Measurements from ENCODE around the gene ARSI. TPM values are rescaled to one million over a fixed set of nuclear protein-coding genes. Genes with fewer than 3 reads are reported as not detected.

Gene ARSI
- total RNA-seq, 3 donors from 2014 or later, result 0.41 to 1.6 (median 0.63) TPM

DNA sequence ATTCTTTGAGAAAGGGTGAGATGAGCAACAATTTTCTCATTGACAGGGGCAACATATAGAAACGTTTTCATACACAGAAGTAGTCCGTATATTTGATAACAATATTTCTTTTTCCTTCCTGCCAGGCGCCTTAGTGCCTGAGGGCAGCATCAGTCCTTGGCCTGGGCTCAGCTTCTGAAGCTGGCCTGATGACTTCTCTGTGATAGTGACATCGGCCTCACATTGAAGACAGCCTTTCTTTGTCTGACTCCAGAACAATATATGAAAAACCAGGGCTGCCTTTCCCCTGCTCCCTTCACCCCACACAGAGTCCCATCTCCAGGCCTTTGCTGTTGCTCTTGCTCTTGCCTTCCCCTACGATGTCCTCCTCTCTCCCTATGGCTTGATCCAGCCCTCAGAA is 30.7 kb upstream of the ARSI start:
- TF ChIP-seq, protein P1, sequence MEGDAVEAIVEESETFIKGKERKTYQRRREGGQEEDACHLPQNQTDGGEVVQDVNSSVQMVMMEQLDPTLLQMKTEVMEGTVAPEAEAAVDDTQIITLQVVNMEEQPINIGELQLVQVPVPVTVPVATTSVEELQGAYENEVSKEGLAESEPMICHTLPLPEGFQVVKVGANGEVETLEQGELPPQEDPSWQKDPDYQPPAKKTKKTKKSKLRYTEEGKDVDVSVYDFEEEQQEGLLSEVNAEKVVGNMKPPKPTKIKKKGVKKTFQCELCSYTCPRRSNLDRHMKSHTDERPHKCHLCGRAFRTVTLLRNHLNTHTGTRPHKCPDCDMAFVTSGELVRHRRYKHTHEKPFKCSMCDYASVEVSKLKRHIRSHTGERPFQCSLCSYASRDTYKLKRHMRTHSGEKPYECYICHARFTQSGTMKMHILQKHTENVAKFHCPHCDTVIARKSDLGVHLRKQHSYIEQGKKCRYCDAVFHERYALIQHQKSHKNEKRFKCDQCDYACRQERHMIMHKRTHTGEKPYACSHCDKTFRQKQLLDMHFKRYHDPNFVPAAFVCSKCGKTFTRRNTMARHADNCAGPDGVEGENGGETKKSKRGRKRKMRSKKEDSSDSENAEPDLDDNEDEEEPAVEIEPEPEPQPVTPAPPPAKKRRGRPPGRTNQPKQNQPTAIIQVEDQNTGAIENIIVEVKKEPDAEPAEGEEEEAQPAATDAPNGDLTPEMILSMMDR (IDR thresholded peaks at IDR 0.05), result no peak
- intact Hi-C loops (cut with DNase I, micrococcal nuclease), result no loop called here
- DNase-seq (no peak), ATAC-seq (no peak)
- no peaks in the 10 kb centered on the region for H3K9me3 ChIP-seq
- no peaks in the 10 kb centered on the region for H3K36me3 ChIP-seq (ENCODE audit: low read depth)
- no peaks in the 10 kb centered on the region for H3K4me1 ChIP-seq (ENCODE audit: low read depth)
- no peak overlapping the region for H3K4me3 ChIP-seq

GRCh38 chr5:150329881-150330876 is 27.5 kb upstream of the ARSI start:
- no peak overlapping the region for H3K4me3 ChIP-seq
- DNase-seq (no peak), ATAC-seq (no peak)
- intact Hi-C loops (cut with DNase I, micrococcal nuclease), result no loop called here
- no peaks in the 10 kb centered on the region for H3K4me1 ChIP-seq (ENCODE audit: low read depth)
- TF ChIP-seq, protein P1 (IDR thresholded peaks at IDR 0.05), result no peak
- H3K9me3 ChIP-seq, result no peaks in the 10 kb centered on the region
- no peaks in the 10 kb centered on the region for H3K36me3 ChIP-seq (ENCODE audit: low read depth)

- TF ChIP-seq, protein P1 (IDR thresholded peaks at IDR 0.05), result no peak
- intact Hi-C loops (cut with DNase I, micrococcal nuclease), result no loop called here
- Histone ChIP-seq H3K9me3 (no peaks in the 10 kb centered on the region), H3K36me3 (ENCODE audit: low read depth) (no peaks in the 10 kb centered on the region), H3K4me1 (ENCODE audit: low read depth) (no peaks in the 10 kb centered on the region), H3K4me3 (no peak overlapping the region)
- DNase-seq (no peak), ATAC-seq (no peak)
These were observed 26.3 kb upstream of the ARSI start for GRCh38 chr5:150329038-150329437.

DNA sequence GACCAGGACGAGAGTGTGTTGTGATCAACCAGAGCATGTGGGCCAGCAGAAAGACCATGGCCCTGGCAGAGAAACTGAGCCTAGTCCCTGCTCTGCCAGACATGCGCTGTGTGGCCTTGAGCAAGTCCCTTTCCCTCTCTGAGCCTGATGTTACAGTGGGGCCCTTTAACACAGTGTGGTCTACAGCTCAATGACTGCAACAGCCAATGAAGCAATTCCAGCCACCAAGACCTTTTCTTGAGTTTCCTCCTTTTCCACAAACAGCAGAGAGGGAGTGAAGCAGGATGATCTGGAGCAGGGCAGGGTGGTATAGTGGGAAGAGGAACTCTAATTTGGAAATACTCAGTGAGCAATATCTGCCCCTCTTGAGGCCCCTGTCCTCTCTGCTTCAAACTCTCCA is 25.8 kb upstream of the ARSI start:
- ATAC-seq (no peak), DNase-seq (no peak)
- no peaks in the 10 kb centered on the region for H3K36me3 ChIP-seq (ENCODE audit: low read depth)
- H3K4me3 ChIP-seq, result no peak overlapping the region
- no peaks in the 10 kb centered on the region for H3K9me3 ChIP-seq
- TF ChIP-seq, protein P1 (IDR thresholded peaks at IDR 0.05), result no peak
- intact Hi-C loops (cut with DNase I, micrococcal nuclease), result no loop called here
- H3K4me1 ChIP-seq (ENCODE audit: low read depth), result no peaks in the 10 kb centered on the region

- ATAC-seq, result no peak
These were observed 24.4 kb upstream of the ARSI start for GRCh38 chr5:150327139-150327538.

More at GRCh38 chr5:150327139-150327538, 24.4 kb upstream of the ARSI start:
- intact Hi-C loops (cut with DNase I, micrococcal nuclease), result no loop called here
- no peaks in the 10 kb centered on the region for H3K4me1 ChIP-seq (ENCODE audit: low read depth)
- no peak for DNase-seq
- H3K36me3 ChIP-seq (ENCODE audit: low read depth), result no peaks in the 10 kb centered on the region
- H3K9me3 ChIP-seq, result no peaks in the 10 kb centered on the region
- no peak overlapping the region for H3K4me3 ChIP-seq
- TF ChIP-seq, protein P1 (IDR thresholded peaks at IDR 0.05), result no peak

All from mucosa of descending colon (tissue), 3 donors.